Uterus (tissue), 2 donors: ENCODE results near the gene ACVR1.

Experiments
- CTCF ChIP-seq, 4 experiments: fragments of 200-600 bp in 2 of 4; fragments of 450-650 bp in 2 of 4; sonication (generic) in 2 of 4; IDR thresholded peaks; one replicate each; pipeline ENCODE4 v1.5.1; 2016 to 2019; ENCODE audit warnings: antibody characterized with exemption in 4 of 4, mild to moderate bottlenecking in 2 of 4, moderate library complexity in 1 of 4
- POLR2A ChIP-seq, 2 donors: fragments of 450-650 bp; IDR thresholded peaks; one replicate each; pipeline ENCODE4 v1.6.1; 2016; ENCODE audit warnings: antibody characterized with exemption in 2 of 2, mild to moderate bottlenecking in 1 of 2, moderate library complexity in 1 of 2

GRCh38 chr2:157911246-157911645 lies 35.1 kb upstream of the ACVR1 start:
- TF ChIP-seq CTCF (IDR thresholded peaks at IDR 0.05) (no peak), POLR2A (IDR thresholded peaks at IDR 0.05) (no peak)
